Measurements from ENCODE around the gene NOTCH1. TPM values are rescaled to one million over a fixed set of nuclear protein-coding genes. Genes with fewer than 3 reads are reported as not detected.

Gene NOTCH1
- total RNA-seq, 2 donors from 2014 or later = 49.3 to 99.4 TPM

DNA sequence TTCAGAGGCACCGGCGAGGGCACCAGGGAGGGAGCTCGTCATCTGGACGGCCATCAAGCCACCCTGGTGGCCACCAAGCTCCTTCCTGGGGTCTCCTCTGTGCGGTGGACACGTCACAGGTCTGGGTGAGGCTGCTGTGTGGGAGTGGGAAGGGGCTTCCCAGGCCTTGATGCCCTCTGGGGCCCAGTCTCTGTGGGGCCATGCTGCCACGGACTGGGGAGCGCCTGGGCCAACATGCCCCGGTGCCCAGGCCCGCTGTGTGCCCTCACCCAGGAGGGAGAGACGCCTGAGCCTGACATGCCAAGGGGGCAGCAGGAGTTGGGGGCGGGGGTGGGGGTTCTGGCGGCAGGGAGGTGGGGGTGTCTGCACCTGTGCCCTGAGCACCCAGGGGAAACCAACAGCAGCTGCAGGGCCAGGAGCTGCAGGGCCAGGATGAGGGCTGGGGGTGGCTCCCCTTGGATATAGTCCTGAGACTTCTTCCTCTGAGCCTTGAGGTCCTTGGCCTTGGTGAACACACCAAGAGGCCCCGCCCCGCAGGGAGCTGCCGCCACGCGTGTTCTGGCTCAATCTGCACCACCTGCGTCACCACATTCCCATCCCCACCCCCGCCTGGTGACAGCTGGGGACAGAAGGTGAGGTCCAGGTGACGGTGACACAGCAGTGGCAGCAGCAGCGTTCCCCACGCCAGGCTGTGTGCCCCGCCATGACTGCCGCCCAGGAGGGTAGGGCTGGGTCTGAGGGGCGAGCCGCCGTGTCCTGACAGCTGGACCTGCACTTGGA, 47.7 kb downstream of the NOTCH1 start:
- H3K27ac ChIP-seq = no peak overlapping the region
- H3K9ac ChIP-seq (ENCODE audit: low read depth in 2 of 2, low read length in 2 of 2) = no peak overlapping the region
- no peaks in the 10 kb centered on the region for H3K27me3 ChIP-seq
- H3K36me3 ChIP-seq = peaks cover 33% of the 10 kb centered on the region
- no peaks in the 10 kb centered on the region for H3K9me3 ChIP-seq
- TF ChIP-seq, protein P1, sequence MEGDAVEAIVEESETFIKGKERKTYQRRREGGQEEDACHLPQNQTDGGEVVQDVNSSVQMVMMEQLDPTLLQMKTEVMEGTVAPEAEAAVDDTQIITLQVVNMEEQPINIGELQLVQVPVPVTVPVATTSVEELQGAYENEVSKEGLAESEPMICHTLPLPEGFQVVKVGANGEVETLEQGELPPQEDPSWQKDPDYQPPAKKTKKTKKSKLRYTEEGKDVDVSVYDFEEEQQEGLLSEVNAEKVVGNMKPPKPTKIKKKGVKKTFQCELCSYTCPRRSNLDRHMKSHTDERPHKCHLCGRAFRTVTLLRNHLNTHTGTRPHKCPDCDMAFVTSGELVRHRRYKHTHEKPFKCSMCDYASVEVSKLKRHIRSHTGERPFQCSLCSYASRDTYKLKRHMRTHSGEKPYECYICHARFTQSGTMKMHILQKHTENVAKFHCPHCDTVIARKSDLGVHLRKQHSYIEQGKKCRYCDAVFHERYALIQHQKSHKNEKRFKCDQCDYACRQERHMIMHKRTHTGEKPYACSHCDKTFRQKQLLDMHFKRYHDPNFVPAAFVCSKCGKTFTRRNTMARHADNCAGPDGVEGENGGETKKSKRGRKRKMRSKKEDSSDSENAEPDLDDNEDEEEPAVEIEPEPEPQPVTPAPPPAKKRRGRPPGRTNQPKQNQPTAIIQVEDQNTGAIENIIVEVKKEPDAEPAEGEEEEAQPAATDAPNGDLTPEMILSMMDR (IDR thresholded peaks at IDR 0.05) = no peak
- intact Hi-C loops (cut with DNase I) = no loop called here
- no peaks in the 10 kb centered on the region for H3K4me1 ChIP-seq
- no peak for DNase-seq
- no peak overlapping the region for H3K4me3 ChIP-seq

DNA sequence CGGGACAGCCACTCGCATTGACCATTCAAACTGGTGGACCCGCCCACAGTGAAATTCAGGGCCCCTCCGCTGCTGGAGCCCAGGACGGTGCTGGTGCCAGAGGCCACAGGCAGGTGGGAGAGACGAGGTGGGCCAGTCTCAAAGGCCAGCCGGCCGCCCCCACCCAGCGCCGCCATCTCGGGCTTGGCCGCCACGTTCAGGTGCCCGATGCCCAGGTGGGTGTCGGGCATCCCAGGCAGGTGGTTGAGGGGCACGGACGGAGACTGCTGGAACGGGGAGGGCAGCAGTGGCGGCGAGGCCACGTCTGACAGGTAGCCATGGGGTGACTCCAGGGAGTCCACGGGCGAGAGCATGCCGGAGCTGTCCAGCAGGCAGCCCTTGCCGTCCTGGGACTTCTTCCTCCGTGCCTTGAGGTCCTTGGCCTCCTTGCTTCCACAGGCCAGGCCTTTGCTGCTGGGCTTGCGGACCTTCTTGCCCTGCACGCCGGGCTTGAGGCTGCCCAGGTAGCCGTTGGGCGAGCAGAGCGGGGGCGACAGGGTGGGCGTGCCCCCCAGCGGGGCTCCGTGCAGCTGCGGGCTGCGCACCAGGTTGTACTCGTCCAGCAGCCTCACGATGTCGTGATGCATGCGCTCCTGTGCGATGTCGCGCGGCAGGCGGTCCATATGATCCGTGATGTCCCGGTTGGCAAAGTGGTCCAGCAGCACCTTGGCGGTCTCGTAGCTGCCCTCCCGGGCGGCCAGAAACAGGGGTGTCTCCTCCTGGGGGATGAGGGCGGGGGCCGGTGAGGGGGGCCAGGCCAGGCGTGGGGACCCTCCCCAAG, 48.8 kb downstream of the NOTCH1 start:
- intact Hi-C loops (cut with DNase I) = no loop called here
- TF ChIP-seq, protein P1 (IDR thresholded peaks at IDR 0.05) = no peak

DNA sequence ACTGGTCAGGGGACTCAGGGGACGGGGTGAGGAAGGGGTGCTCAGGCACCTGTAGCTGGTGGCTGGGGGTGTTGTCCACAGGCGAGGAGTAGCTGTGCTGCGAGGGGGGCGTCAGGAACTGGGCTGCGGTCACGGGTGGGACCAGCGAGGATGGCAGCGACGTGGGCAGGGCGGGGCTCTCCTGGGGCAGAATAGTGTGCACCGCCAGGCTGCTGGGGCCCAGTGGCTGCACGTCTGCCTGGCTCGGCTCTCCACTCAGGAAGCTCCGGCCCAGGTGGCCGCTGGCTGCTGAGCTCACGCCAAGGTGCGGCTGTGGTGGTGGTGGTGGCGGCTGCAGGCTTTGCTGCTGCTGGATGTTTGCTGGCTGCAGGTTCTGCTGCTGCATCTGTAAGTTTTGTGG, 49.7 kb downstream of the NOTCH1 start:
- intact Hi-C loops (cut with DNase I) = no loop called here
- peaks cover 33% of the 10 kb centered on the region for H3K36me3 ChIP-seq

More for the DNA sequence above, 48.8 kb downstream of the NOTCH1 start:
- no peaks in the 10 kb centered on the region for H3K27me3 ChIP-seq
- no peak for DNase-seq
- peaks cover 33% of the 10 kb centered on the region for H3K36me3 ChIP-seq
- H3K9me3 ChIP-seq = no peaks in the 10 kb centered on the region
- no peak overlapping the region for H3K9ac ChIP-seq (ENCODE audit: low read depth in 2 of 2, low read length in 2 of 2)
- H3K4me3 ChIP-seq = no peak overlapping the region
- H3K27ac ChIP-seq = no peak overlapping the region
- no peaks in the 10 kb centered on the region for H3K4me1 ChIP-seq

DNA sequence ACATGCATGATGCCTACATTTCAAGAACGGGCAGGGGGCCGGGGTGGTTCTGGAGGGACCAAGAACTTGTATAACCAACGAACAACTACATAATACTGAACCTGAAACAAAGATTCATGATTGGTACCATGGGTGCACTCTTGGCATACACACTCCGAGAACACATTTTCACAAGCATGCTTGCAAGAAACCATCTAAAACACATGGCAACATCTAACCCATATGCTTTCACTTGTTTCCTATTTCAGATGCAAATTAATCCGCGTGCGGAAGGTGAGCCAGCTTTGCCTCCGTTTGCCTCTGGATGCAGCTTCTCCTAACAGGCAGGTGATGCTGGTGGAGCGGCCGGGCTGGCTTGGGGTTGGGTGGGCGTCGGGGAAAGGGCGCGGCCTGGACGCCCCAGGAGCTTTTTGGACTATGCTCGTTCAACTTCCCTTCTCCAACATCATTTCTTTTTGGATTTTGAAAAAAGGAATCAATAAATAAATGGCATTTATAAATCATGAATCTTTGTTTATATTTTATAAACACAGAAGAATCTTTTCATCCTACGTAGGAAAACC, 50.5 kb downstream of the NOTCH1 start:
- DNase-seq = no peak
- H3K27ac ChIP-seq = no peak overlapping the region
- TF ChIP-seq, protein P1 (IDR thresholded peaks at IDR 0.05) = no peak
- H3K4me1 ChIP-seq = no peaks in the 10 kb centered on the region
- intact Hi-C loops (cut with DNase I) = no loop called here
- no peaks in the 10 kb centered on the region for H3K27me3 ChIP-seq
- H3K36me3 ChIP-seq = peaks cover 26% of the 10 kb centered on the region
- no peaks in the 10 kb centered on the region for H3K9me3 ChIP-seq
- no peak overlapping the region for H3K9ac ChIP-seq (ENCODE audit: low read depth in 2 of 2, low read length in 2 of 2)
- no peak overlapping the region for H3K4me3 ChIP-seq

More for the DNA sequence above, 49.7 kb downstream of the NOTCH1 start:
- Histone ChIP-seq H3K4me1 (no peaks in the 10 kb centered on the region), H3K27me3 (no peaks in the 10 kb centered on the region), H3K27ac (no peak overlapping the region), H3K4me3 (no peak overlapping the region), H3K9me3 (no peaks in the 10 kb centered on the region), H3K9ac (ENCODE audit: low read depth in 2 of 2, low read length in 2 of 2) (no peak overlapping the region)
- DNase-seq = no peak
- TF ChIP-seq, protein P1 (IDR thresholded peaks at IDR 0.05) = no peak

DNA sequence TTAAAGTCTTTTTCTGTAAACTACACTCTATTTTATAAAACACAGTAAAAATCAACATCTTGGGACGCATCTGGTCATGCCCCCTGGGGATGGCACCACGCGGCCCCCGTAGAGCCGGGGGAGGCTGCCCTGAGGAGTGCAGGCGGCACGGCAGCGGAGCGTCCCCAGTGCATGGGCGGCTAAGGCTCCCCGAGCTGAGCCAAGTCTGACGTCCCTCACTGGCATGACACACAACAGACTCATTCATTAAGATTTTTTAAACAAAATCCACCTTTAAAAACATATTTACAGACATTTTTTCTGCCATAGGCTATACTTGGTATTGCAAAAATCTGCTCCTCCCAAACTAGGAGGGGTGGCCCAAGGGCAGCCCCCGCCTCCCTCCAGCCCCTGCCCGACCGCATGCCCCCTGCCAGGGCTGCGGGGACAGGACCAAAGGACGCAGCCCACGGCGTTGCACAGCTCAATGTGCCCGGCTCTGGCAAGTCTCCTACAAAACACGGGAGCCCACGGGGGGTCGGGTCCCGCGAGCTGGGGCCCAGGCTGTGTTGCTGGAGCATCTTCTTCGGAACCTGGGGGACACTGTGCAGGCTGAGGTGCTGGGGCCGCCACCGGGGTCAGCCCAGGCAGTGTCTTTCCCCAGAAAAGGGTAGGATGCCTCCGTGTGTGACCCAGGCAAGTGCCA, 51.2 kb downstream of the NOTCH1 start:
- Histone ChIP-seq H3K36me3 (peaks cover 22% of the 10 kb centered on the region), H3K9me3 (no peaks in the 10 kb centered on the region), H3K4me1 (no peaks in the 10 kb centered on the region), H3K27me3 (no peaks in the 10 kb centered on the region), H3K9ac (ENCODE audit: low read depth in 2 of 2, low read length in 2 of 2) (no peak overlapping the region), H3K4me3 (no peak overlapping the region), H3K27ac (no peak overlapping the region)
- DNase-seq = no peak
- TF ChIP-seq, protein P1 (IDR thresholded peaks at IDR 0.05) = no peak
- intact Hi-C loops (cut with DNase I) = no loop called here

All from colonic mucosa (tissue), 4 donors.